ENCODE data around the gene UBR4. TPM values are rescaled to one million over a fixed set of nuclear protein-coding genes. Genes with fewer than 3 reads are reported as not detected.

UBR4 gene
- total RNA-seq, 4 donors from 2014 or later: 124 to 198 (median 131) TPM

- TF ChIP-seq, protein P1, sequence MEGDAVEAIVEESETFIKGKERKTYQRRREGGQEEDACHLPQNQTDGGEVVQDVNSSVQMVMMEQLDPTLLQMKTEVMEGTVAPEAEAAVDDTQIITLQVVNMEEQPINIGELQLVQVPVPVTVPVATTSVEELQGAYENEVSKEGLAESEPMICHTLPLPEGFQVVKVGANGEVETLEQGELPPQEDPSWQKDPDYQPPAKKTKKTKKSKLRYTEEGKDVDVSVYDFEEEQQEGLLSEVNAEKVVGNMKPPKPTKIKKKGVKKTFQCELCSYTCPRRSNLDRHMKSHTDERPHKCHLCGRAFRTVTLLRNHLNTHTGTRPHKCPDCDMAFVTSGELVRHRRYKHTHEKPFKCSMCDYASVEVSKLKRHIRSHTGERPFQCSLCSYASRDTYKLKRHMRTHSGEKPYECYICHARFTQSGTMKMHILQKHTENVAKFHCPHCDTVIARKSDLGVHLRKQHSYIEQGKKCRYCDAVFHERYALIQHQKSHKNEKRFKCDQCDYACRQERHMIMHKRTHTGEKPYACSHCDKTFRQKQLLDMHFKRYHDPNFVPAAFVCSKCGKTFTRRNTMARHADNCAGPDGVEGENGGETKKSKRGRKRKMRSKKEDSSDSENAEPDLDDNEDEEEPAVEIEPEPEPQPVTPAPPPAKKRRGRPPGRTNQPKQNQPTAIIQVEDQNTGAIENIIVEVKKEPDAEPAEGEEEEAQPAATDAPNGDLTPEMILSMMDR (IDR thresholded peaks at IDR 0.05; ENCODE audit: low read depth): no peak
Measured at GRCh38 chr1:19153169-19153568, 56.9 kb downstream of the UBR4 start.

GRCh38 chr1:19151537-19151936 lies 58.5 kb downstream of the UBR4 start:
- TF ChIP-seq, protein P1 (IDR thresholded peaks at IDR 0.05; ENCODE audit: low read depth): no peak

- TF ChIP-seq, protein P1 (IDR thresholded peaks at IDR 0.05; ENCODE audit: low read depth): no peak
Measured at GRCh38 chr1:19149736-19150135, 60.3 kb downstream of the UBR4 start.

DNA sequence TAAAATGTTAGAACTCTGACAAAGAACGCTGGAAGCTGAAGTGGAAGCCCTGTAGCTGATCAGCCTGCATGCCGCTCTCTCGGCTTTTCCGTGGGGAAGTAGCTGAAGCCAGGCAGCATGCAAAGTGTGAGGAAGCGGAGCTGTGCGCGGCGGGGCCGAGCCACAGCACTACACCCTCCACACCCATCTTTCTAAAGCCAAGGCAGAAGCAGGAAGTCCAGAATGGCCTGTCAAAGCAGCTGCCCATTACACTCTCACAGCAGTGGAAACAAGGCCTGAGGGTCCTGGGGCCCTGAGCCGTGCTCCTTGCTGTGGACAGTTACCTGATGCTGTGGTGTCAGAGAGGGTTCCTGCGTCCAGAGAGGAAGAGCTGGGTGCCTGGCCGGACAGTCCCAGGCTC lies 69.6 kb downstream of the UBR4 start:
- TF ChIP-seq, protein P1 (IDR thresholded peaks at IDR 0.05; ENCODE audit: low read depth): no peak

DNA sequence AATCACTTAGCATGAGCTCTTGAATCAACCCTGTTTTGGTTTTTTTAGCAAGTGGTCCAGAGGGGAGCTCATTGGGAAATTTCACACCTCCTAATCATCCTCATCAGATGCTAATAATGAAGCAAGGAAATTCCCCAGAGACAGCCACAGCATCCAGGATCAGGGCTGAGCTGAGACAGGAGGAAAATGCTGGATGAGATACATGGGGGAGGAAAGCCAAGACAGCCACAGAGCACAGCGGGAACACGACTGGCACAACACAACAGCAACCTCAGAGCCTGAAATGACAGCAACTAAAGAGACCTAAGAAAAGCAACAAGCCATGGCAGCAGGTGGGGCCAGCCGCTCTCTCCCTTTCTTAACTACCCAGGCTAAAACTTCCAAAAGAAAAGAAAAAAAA lies 70.4 kb downstream of the UBR4 start:
- TF ChIP-seq, protein P1 (IDR thresholded peaks at IDR 0.05; ENCODE audit: low read depth): no peak

GRCh38 chr1:19138958-19139581 lies 71.0 kb downstream of the UBR4 start:
- TF ChIP-seq, protein P1 (IDR thresholded peaks at IDR 0.05; ENCODE audit: low read depth): no peak

- TF ChIP-seq, protein P1 (IDR thresholded peaks at IDR 0.05; ENCODE audit: low read depth): no peak
Measured at GRCh38 chr1:19138331-19138730, 71.7 kb downstream of the UBR4 start.
